Spinal cord (tissue), 10 donors: ENCODE data around the gene SERTAD2. TPM values are rescaled to one million over a fixed set of nuclear protein-coding genes. Genes with fewer than 3 reads are reported as not detected.

Source experiments
- DNase-seq, 6 donors: peaks; one replicate each; pipeline versions ENCODE4 v3.0.0 to v3.0.0-alpha.2; 2013 to 2015; ENCODE audit warnings: low spot score in 6 of 6, low read depth in 4 of 6
- H3K27ac ChIP-seq: one replicate; pipeline ENCODE4 v1.5.1; 2013; ENCODE audit warnings: low read depth, low read length, control low read depth
- H3K27me3 ChIP-seq: one replicate; pipeline ENCODE4 v1.6.1; 2013; ENCODE audit warnings: low read length; ENCODE audit not compliant: control insufficient read depth, insufficient read depth
- H3K36me3 ChIP-seq: one replicate; pipeline ENCODE4 v1.6.1; 2013; ENCODE audit warnings: low read length; ENCODE audit not compliant: control insufficient read depth, insufficient read depth
- H3K4me1 ChIP-seq: one replicate; pipeline ENCODE4 v1.6.1; 2013; ENCODE audit warnings: low read length; ENCODE audit not compliant: control insufficient read depth, insufficient read depth
- H3K4me3 ChIP-seq: one replicate; pipeline ENCODE4 v1.5.1; 2013; ENCODE audit warnings: low read depth, low read length, control low read depth
- H3K9me3 ChIP-seq: one replicate; pipeline ENCODE4 v1.6.1; 2013; ENCODE audit warnings: low read length; ENCODE audit not compliant: control insufficient read depth, insufficient read depth
- WGBS: methylation state at CpG from one replicate; pipeline ENCODE4 v1.1.5; 2013; ENCODE audit warnings: missing lambda C conversion rate; ENCODE audit not compliant: insufficient coverage; 5-methylcytosine and 5-hydroxymethylcytosine counted together
- polyA plus RNA-seq, 2 donors: library from polyadenylated mRNA; unstranded; fragments of 120-200 nt; gene quantifications; one replicate each; pipeline ENCODE4 v1.2.1, GENCODE V29; 2013; ENCODE audit not compliant: insufficient read length in 2 of 2
- total RNA-seq, 2 donors: library from RNA; depleted of rRNA in 1 of 2; stranded (reverse); fragments of 120-200 nt in 1 of 2; fragments of >200 nt in 1 of 2; gene quantifications; one replicate each; pipeline versions ENCODE4 v1.2.3 to v1.2.4, GENCODE V29; 2013 to 2014
- donor health status: healthy.

Gene SERTAD2
- total and polyA plus RNA-seq, 4 donors: 5.0 to 15.4 (median 9.7) TPM

- Histone ChIP-seq H3K4me1 (peaks cover 34% of the 10 kb centered on the region), H3K4me3 (no peak overlapping the region), H3K27ac (peak overlapping the region; percentile 57), H3K36me3 (peaks cover 11% of the 10 kb centered on the region), H3K9me3 (no peaks in the 10 kb centered on the region), H3K27me3 (no peaks in the 10 kb centered on the region)
- DNase-seq: no peak
- WGBS: 58% methylated on average over 12 of the region's 12 CpGs
Measured at GRCh38 chr2:64640153-64641044, 13.3 kb downstream of the SERTAD2 start.

DNA sequence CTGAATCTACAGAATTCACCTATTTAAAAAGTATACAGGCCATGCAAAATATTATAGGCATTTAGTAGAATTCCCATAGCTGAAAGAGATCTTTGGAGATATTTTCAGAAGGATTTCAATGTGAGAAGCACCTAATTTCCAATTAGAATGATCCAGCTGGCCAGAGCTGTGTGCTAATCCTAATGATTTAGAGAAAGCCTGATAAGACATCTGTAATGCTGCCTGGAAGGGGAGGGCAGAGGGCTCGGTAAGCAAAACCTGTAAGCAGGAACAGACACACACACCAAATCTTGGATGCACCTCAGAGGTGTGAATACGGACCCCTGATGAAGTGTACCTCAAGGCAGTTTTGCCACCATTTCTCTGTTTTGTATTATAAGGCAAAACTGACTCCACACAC lies 14.0 kb downstream of the SERTAD2 start:
- no peaks in the 10 kb centered on the region for H3K9me3 ChIP-seq
- H3K36me3 ChIP-seq: peaks cover 11% of the 10 kb centered on the region
- no peak overlapping the region for H3K4me3 ChIP-seq
- no peaks in the 10 kb centered on the region for H3K27me3 ChIP-seq
- H3K4me1 ChIP-seq: peaks cover 31% of the 10 kb centered on the region
- no peak for DNase-seq
- no CpG with 5 or more reads among the region's 2 CpGs for WGBS
- H3K27ac ChIP-seq: no peak overlapping the region

DNA sequence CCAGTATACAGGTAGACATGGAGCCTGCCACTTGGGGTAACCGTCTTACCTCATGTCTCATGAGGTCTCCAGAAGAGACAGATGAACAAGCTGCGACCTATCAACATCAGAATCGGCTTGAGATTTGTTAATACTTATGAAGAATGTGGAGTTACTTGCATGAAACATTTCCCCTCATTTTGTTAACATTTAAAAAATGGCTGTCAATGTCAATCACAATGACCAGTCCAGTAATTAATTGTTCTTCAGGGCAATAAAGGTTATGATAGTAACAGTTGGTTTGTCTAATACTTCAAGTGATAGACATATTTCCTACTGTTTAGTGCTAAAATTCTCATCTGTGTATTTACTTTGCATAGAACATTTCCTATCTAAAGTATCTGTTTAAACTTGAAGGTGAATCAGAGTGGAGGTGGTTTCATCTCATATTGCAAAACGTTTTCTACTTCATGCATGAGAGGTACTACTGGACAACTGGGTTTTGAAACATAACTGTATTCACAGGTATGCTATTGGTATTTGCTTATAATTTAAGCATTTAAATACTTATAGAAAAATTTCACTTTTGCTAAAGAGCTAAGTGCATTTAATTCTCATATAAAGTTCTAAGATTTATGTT lies 15.1 kb downstream of the SERTAD2 start:
- Histone ChIP-seq H3K4me1 (peaks cover 24% of the 10 kb centered on the region), H3K27ac (no peak overlapping the region), H3K9me3 (no peaks in the 10 kb centered on the region), H3K27me3 (no peaks in the 10 kb centered on the region), H3K4me3 (no peak overlapping the region), H3K36me3 (peaks cover 11% of the 10 kb centered on the region)
- DNase-seq: no peak
- WGBS: 100% methylated on average over 1 of the region's 4 CpGs

DNA sequence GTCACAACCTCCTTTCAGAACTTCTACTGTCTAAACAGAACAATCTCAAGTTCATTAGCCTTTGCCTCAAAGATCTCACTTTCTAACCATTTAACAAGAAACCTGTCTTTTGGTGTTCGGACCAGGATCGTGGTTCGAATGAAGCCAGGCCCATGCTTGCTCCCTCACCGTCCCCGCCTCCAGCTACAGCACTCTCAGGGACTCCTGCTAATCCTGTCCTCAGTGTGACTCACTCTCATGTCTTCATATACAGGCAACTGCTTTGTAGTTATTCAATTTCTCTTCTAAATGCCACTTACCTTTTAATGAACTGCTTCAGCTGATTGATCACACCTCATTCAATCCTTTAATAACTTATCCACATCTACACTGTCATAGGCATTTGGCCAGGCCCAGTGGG lies 15.8 kb downstream of the SERTAD2 start:
- Histone ChIP-seq H3K27ac (no peak overlapping the region), H3K4me1 (peaks cover 17% of the 10 kb centered on the region), H3K27me3 (no peaks in the 10 kb centered on the region), H3K9me3 (no peaks in the 10 kb centered on the region), H3K4me3 (no peak overlapping the region), H3K36me3 (peaks cover 11% of the 10 kb centered on the region)
- 93% methylated on average over 5 of the region's 5 CpGs for WGBS
- DNase-seq: no peak

DNA sequence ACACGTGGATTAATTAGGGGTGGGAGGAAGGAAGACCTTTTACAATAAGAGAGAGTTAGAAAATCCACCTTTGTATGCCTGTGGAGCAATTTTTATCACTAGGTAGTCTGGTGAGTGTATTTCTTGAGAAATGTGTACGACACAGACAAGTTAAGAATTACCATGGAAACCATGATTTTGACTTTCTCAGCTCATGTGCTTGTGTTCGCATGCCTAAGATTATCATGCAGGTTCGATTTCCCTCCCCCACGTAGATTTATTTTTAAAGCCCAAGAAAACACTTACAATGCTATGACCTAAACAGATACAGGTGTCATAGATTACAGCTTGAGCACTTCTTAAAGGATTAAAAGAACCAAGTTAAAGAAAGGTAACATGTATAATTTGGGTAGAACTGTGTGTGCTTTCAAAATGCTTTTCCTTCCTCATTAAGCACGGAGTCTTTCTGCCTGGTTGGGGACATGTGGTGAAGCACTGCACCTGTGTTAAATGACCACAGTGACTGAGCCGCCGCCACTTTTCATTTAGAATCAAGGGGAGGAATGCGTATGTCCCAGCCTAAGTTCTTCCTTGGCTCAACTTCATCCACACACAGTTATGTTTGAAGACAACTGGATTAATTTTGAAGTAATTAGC lies 16.6 kb downstream of the SERTAD2 start:
- peaks cover 11% of the 10 kb centered on the region for H3K36me3 ChIP-seq
- H3K9me3 ChIP-seq: no peaks in the 10 kb centered on the region
- no peak overlapping the region for H3K27ac ChIP-seq
- H3K27me3 ChIP-seq: no peaks in the 10 kb centered on the region
- no peak for DNase-seq
- peaks cover 15% of the 10 kb centered on the region for H3K4me1 ChIP-seq
- no peak overlapping the region for H3K4me3 ChIP-seq
- WGBS: no CpG with 5 or more reads among the region's 9 CpGs

DNA sequence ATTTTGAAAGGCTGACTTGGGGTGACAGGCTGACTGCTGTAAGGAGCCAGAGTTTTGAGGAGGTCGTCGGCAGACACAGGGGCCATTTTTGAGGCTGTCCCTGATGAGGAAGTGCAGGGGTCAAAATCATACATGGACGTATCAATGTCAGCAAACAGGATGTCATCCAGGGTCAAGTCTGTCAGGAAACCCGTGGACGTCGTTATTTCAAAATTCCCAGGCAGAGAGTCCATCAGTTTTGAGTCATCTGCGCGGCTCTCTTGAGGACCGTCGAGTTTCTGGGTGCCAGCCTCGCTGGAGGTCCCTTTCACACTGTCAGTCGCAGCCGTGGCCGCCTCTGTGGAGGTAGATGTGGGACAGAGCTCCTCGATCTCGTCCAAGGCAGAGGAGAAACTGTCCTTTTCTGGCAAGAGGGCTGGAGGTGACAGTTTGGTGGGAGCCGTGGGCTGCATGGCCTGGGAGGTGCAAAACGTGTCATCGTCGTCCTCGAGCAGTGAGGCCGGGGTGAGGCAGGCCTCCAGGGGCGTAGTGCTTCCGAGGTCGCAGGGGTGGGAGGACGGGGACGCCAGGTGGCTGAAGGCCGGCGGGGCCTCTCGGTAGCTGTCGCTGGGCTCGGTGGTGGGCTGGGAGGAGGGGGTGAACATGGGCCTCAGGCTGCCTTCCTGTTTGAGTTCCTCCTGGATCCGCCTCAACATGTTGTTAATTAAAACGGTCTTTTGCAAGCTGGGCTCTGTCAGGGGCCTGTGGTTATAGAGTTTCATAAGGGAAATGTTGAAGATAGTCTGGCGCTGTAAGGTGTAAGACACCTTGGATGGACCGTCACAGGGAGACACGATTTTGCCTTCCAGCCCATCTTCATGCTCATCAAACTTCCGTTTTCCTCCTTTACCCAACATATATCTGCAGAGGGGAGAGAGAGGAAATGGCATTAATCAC lies 17.5 kb downstream of the SERTAD2 start:
- 83% methylated on average over 34 of the region's 38 CpGs for WGBS
- Histone ChIP-seq H3K4me3 (no peak overlapping the region), H3K36me3 (peaks cover 13% of the 10 kb centered on the region), H3K27ac (no peak overlapping the region), H3K4me1 (peaks cover 13% of the 10 kb centered on the region), H3K9me3 (no peaks in the 10 kb centered on the region), H3K27me3 (no peaks in the 10 kb centered on the region)
- no peak for DNase-seq

GRCh38 chr2:64634345-64635267 lies 19.1 kb downstream of the SERTAD2 start:
- peaks cover 17% of the 10 kb centered on the region for H3K36me3 ChIP-seq

GRCh38 chr2:64632835-64633819 lies 20.6 kb downstream of the SERTAD2 start:
- Histone ChIP-seq H3K27ac (no peak overlapping the region), H3K27me3 (no peaks in the 10 kb centered on the region), H3K4me3 (no peak overlapping the region), H3K36me3 (peaks cover 17% of the 10 kb centered on the region), H3K9me3 (no peaks in the 10 kb centered on the region), H3K4me1 (peaks cover 23% of the 10 kb centered on the region)
- no peak for DNase-seq
- WGBS: 78% methylated on average over 2 of the region's 9 CpGs

More at GRCh38 chr2:64634345-64635267, 19.1 kb downstream of the SERTAD2 start:
- WGBS: 19% methylated on average over 6 of the region's 11 CpGs
- H3K27ac ChIP-seq: no peak overlapping the region
- H3K4me3 ChIP-seq: no peak overlapping the region
- H3K9me3 ChIP-seq: no peaks in the 10 kb centered on the region
- DNase-seq: peak in 1 of 6 donors; percentile 67
- peaks cover 10% of the 10 kb centered on the region for H3K4me1 ChIP-seq
- no peaks in the 10 kb centered on the region for H3K27me3 ChIP-seq
